ENCODE data around the gene NOVA1. TPM values are rescaled to one million over a fixed set of nuclear protein-coding genes. Genes with fewer than 3 reads are reported as not detected.

NOVA1 gene
- total RNA-seq, 1 donor from 2014 or later, result 13.3 TPM

GRCh38 chr14:26410189-26410685, 187.6 kb downstream of the NOVA1 start:
- H3K27ac Mint-ChIP-seq, result no peak overlapping the region
- H3K27me3 Mint-ChIP-seq (ENCODE audit: low read depth), result peaks cover 29% of the 10 kb centered on the region
- no peak overlapping the region for H3K4me3 Mint-ChIP-seq
- no peaks in the 10 kb centered on the region for H3K9me3 Mint-ChIP-seq
- no peaks in the 10 kb centered on the region for H3K4me1 Mint-ChIP-seq
- no peak for DNase-seq (ENCODE audit: low spot score in 2 of 2, unreplicated experiment in 2 of 2)
- H3K36me3 Mint-ChIP-seq, result no peaks in the 10 kb centered on the region
- TF ChIP-seq, protein P1, sequence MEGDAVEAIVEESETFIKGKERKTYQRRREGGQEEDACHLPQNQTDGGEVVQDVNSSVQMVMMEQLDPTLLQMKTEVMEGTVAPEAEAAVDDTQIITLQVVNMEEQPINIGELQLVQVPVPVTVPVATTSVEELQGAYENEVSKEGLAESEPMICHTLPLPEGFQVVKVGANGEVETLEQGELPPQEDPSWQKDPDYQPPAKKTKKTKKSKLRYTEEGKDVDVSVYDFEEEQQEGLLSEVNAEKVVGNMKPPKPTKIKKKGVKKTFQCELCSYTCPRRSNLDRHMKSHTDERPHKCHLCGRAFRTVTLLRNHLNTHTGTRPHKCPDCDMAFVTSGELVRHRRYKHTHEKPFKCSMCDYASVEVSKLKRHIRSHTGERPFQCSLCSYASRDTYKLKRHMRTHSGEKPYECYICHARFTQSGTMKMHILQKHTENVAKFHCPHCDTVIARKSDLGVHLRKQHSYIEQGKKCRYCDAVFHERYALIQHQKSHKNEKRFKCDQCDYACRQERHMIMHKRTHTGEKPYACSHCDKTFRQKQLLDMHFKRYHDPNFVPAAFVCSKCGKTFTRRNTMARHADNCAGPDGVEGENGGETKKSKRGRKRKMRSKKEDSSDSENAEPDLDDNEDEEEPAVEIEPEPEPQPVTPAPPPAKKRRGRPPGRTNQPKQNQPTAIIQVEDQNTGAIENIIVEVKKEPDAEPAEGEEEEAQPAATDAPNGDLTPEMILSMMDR (IDR thresholded peaks at IDR 0.05; ENCODE audit: unreplicated experiment), result no peak

DNA sequence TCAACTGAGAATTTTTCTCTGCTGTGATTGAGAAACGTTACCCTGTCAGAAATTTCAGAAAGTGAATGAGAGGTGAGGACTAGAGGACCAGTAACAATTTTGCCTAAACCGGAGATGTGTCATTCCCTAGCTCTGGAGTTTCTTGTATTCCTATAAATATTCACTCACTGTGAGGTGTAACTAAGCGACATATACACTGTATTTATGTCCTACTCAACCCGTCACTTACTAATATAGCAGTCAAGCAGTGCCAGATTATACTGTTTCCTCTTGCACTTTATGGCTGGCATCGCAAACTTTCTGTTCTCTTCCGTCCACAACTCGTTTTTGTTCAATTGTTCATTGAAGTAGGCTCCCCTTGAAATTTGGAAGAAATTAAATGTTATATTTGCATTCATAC, 192.9 kb downstream of the NOVA1 start:
- no peak for DNase-seq (ENCODE audit: low spot score in 2 of 2, unreplicated experiment in 2 of 2)
- no peaks in the 10 kb centered on the region for H3K36me3 Mint-ChIP-seq
- H3K27me3 Mint-ChIP-seq (ENCODE audit: low read depth), result peaks cover 65% of the 10 kb centered on the region
- no peak overlapping the region for H3K4me3 Mint-ChIP-seq
- H3K4me1 Mint-ChIP-seq, result peaks cover 2% of the 10 kb centered on the region
- no peak overlapping the region for H3K27ac Mint-ChIP-seq
- TF ChIP-seq, protein P1 (IDR thresholded peaks at IDR 0.05; ENCODE audit: unreplicated experiment), result no peak
- H3K9me3 Mint-ChIP-seq, result no peaks in the 10 kb centered on the region

- Mint-ChIP-seq H3K36me3 (no peaks in the 10 kb centered on the region), H3K27me3 (ENCODE audit: low read depth) (peaks cover 77% of the 10 kb centered on the region), H3K27ac (no peak overlapping the region), H3K4me3 (no peak overlapping the region), H3K4me1 (peaks cover 2% of the 10 kb centered on the region), H3K9me3 (no peaks in the 10 kb centered on the region)
- TF ChIP-seq, protein P1 (IDR thresholded peaks at IDR 0.05; ENCODE audit: unreplicated experiment), result no peak
- no peak for DNase-seq (ENCODE audit: low spot score in 2 of 2, unreplicated experiment in 2 of 2)
Observed at GRCh38 chr14:26403760-26404159, 194.1 kb downstream of the NOVA1 start.

GRCh38 chr14:26402126-26402525, 195.7 kb downstream of the NOVA1 start:
- H3K27ac Mint-ChIP-seq, result no peak overlapping the region
- H3K9me3 Mint-ChIP-seq, result no peaks in the 10 kb centered on the region
- TF ChIP-seq, protein P1 (IDR thresholded peaks at IDR 0.05; ENCODE audit: unreplicated experiment), result no peak
- peaks cover 83% of the 10 kb centered on the region for H3K27me3 Mint-ChIP-seq (ENCODE audit: low read depth)
- H3K36me3 Mint-ChIP-seq, result no peaks in the 10 kb centered on the region
- no peak overlapping the region for H3K4me3 Mint-ChIP-seq
- DNase-seq (ENCODE audit: low spot score in 2 of 2, unreplicated experiment in 2 of 2), result no peak
- peaks cover 2% of the 10 kb centered on the region for H3K4me1 Mint-ChIP-seq

GRCh38 chr14:26401179-26401968, 196.5 kb downstream of the NOVA1 start:
- H3K9me3 Mint-ChIP-seq, result no peaks in the 10 kb centered on the region
- DNase-seq (ENCODE audit: low spot score in 2 of 2, unreplicated experiment in 2 of 2), result no peak
- no peak overlapping the region for H3K4me3 Mint-ChIP-seq
- no peak overlapping the region for H3K27ac Mint-ChIP-seq
- H3K4me1 Mint-ChIP-seq, result peaks cover 2% of the 10 kb centered on the region
- TF ChIP-seq, protein P1 (IDR thresholded peaks at IDR 0.05; ENCODE audit: unreplicated experiment), result no peak
- H3K27me3 Mint-ChIP-seq (ENCODE audit: low read depth), result peaks cover 86% of the 10 kb centered on the region
- H3K36me3 Mint-ChIP-seq, result no peaks in the 10 kb centered on the region
